GM12891 (cell line): ENCODE results near the gene ATP6V1G3.

Experiments used
- PAX5 ChIP-seq: IDR thresholded peaks from 2 replicates; pipeline ENCODE4 v1.6.1; 2011; ENCODE audit warnings: low read length, moderate library complexity, mild to moderate bottlenecking; ENCODE audit not compliant: insufficient read depth, severe bottlenecking
- POLR2A ChIP-seq: IDR thresholded peaks from 2 replicates; pipeline ENCODE4 v1.6.1; 2011; ENCODE audit warnings: low read depth, low read length, control low read depth
- POLR2AphosphoS5 ChIP-seq: IDR thresholded peaks from 2 replicates; pipeline ENCODE4 v1.6.1; 2011; ENCODE audit warnings: low read depth, low read length, control low read depth
- POU2F2 ChIP-seq: IDR thresholded peaks from 2 replicates; pipeline ENCODE4 v1.6.1; 2011; ENCODE audit warnings: low read depth, mild to moderate bottlenecking, control low read depth, low read length, moderate library complexity
- SPI1 ChIP-seq: IDR thresholded peaks from 2 replicates; pipeline ENCODE4 v1.6.1; 2011; ENCODE audit warnings: low read depth, low read length, control low read depth
- TAF1 ChIP-seq: IDR thresholded peaks from 2 replicates; pipeline ENCODE4 v1.6.1; 2011; ENCODE audit warnings: low read depth, low read length, control low read depth

DNA sequence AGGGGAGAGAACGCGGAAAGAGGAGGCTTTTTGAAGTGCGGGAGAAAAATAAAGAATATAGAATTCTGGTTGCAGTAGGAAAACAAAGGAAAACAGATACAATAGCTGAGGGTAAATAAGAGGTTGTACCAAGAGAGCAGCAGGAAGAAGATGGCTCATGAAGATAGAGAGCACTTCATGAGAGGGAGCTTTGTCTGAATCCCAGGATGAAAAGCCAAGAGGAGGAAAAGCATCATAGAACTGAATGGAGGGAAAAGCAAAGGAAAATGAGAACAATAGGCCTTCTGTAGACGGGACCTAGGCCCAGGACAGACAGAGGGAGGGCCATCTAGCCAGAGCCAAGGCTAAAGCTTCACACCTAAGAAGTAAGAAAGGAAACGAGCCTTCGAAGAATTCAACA is 49.5 kb downstream of the ATP6V1G3 start:
- TF ChIP-seq POLR2A (no peak), TAF1 (no peak), POU2F2 (no peak), POLR2AphosphoS5 (no peak), SPI1 (no peak), PAX5 (no peak)
